AG04450 (cell line): ENCODE measurements around the gene TRIM44. TPM values are rescaled to one million over a fixed set of nuclear protein-coding genes. Genes with fewer than 3 reads are reported as not detected.

Experiments used
- CTCF ChIA-PET: fragments of 300-600, 350-600 bp; formaldehyde crosslinking; extraction: SDS; loops from one replicate; lab custom pipeline; 2022; ENCODE audit warnings: antibody characterized with exemption, inconsistent platforms; lab: Charles Lee
- POLR2A ChIA-PET: fragments of 350-600 bp; formaldehyde crosslinking; extraction: SDS; loops from one replicate; lab custom pipeline; 2021; ENCODE audit warnings: antibody characterized with exemption, inconsistent platforms; lab: Yijun Ruan, JAX
- DNase-seq: peaks from one replicate; pipeline ENCODE4 v3.0.0-alpha.2; 2011; ENCODE audit warnings: low read depth, low spot score
- H3K27ac ChIP-seq: one replicate; pipeline ENCODE4 v1.5.1; 2012; ENCODE audit warnings: low read depth, low read length, control low read depth
- H3K27me3 ChIP-seq: one replicate; pipeline ENCODE4 v1.6.0; 2012; ENCODE audit warnings: low read length; ENCODE audit not compliant: control insufficient read depth, insufficient read depth
- H3K4me3 ChIP-seq: 2 replicates; pipeline ENCODE4 v1.5.1; 2011; ENCODE audit warnings: mild to moderate bottlenecking, low read depth, low read length, control low read depth
- H3K9me3 ChIP-seq: 2 replicates; pipeline ENCODE4 v1.5.1; 2012; ENCODE audit warnings: low read length; ENCODE audit not compliant: control insufficient read depth, insufficient read depth
- CTCF ChIP-seq: IDR thresholded peaks from 2 replicates; pipeline ENCODE4 v1.5.1; 2011; ENCODE audit warnings: low read depth, low read length, control low read depth, inconsistent platforms
- polyA plus RNA-seq: library from polyadenylated mRNA; depleted of rRNA; stranded (reverse); fragments of >200 nt; gene quantifications from 2 replicates; pipeline ENCODE4 v1.2.3, GENCODE V29; 2011

Gene TRIM44
- polyA plus RNA-seq, 1 experiment = 70.7 TPM

GRCh38 chr11:35617687-35618496 is 44.7 kb upstream of the TRIM44 start, which contains the start of gene FJX1:
TSS of gene FJX1 (plus strand) at chr11:35618460. CDS start at chr11:35618637, 177 bp downstream.
- CTCF ChIA-PET = interaction anchor here (0.6 to 1.4 kb wide), 4 partner anchors 24 to 641 kb away, joined by 3 to 10 read pairs (median 4); no protein-coding TSS in a partner anchor
- DNase-seq = peak; percentile 72
- Histone ChIP-seq H3K9me3 (no peaks in the 10 kb centered on the region), H3K27ac (peak within 1 kb of the TSS; percentile 80), H3K27me3 (no peaks in the 10 kb centered on the region), H3K4me3 (peak within 1 kb of the TSS; percentile 78)
- POLR2A ChIA-PET = interaction anchor here (0.8 to 1.2 kb wide), 2 partner anchors 93 to 204 kb away, joined by 3 to 6 read pairs; partner anchors contain the start of gene PAMR1
- TF ChIP-seq CTCF = no peak

- no peak for DNase-seq
- 0 out of 2 replicates have a peak, but pooled peaks have one; percentile 20 for TF ChIP-seq CTCF
- no peak overlapping the region for H3K27ac ChIP-seq
- POLR2A ChIA-PET = interaction anchor here (0.5 to 1.2 kb wide), 2 partner anchors 93 to 290 kb away, joined by 3 to 6 read pairs; partner anchors contain the start of gene PAMR1
- no peaks in the 10 kb centered on the region for H3K9me3 ChIP-seq
- H3K4me3 ChIP-seq = peak overlapping the region; percentile 78
- H3K27me3 ChIP-seq = no peaks in the 10 kb centered on the region
- CTCF ChIA-PET = interaction anchor here (1.1 to 1.9 kb wide), 3 partner anchors 203 to 640 kb away, joined by 3 to 15 read pairs (median 10); no protein-coding TSS in a partner anchor
These were observed 44.0 kb upstream of the TRIM44 start for GRCh38 chr11:35618497-35619115.

DNA sequence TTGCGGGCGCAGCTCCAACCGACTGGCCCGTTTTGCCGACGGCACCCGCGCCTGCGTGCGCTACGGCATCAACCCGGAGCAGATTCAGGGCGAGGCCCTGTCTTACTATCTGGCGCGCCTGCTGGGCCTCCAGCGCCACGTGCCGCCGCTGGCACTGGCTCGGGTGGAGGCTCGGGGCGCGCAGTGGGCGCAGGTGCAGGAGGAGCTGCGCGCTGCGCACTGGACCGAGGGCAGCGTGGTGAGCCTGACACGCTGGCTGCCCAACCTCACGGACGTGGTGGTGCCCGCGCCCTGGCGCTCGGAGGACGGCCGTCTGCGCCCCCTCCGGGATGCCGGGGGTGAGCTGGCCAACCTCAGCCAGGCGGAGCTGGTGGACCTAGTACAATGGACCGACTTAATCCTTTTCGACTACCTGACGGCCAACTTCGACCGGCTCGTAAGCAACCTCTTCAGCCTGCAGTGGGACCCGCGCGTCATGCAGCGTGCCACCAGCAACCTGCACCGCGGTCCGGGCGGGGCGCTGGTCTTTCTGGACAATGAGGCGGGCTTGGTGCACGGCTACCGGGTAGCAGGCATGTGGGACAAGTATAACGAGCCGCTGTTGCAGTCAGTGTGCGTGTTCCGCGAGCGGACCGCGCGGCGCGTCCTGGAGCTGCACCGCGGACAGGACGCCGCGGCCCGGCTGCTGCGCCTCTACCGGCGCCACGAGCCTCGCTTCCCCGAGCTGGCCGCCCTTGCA is 43.3 kb upstream of the TRIM44 start:
- no peak for DNase-seq
- POLR2A ChIA-PET = interaction anchor here (0.5 to 0.6 kb wide), 2 partner anchors 30 to 290 kb away, joined by 3 read pairs; no protein-coding TSS in a partner anchor
- Histone ChIP-seq H3K27me3 (no peaks in the 10 kb centered on the region), H3K4me3 (peak overlapping the region; percentile 78), H3K9me3 (no peaks in the 10 kb centered on the region), H3K27ac (peak overlapping the region; percentile 52)
- TF ChIP-seq CTCF = no peak; the same call in none of the 2 replicates
- CTCF ChIA-PET = interaction anchor here (1.1 to 1.9 kb wide), 3 partner anchors 202 to 640 kb away, joined by 3 to 15 read pairs (median 3); no protein-coding TSS in a partner anchor

- Histone ChIP-seq H3K27ac (peak overlapping the region; percentile 52), H3K9me3 (no peaks in the 10 kb centered on the region), H3K27me3 (no peaks in the 10 kb centered on the region), H3K4me3 (peak overlapping the region; percentile 78)
- DNase-seq = no peak
- CTCF ChIA-PET = interaction anchor here (0.7 to 1.9 kb wide), 3 partner anchors 202 to 422 kb away, joined by 3 to 15 read pairs (median 3); no protein-coding TSS in a partner anchor
- POLR2A ChIA-PET = interaction anchor here (0.6 kb wide), 1 partner anchor 29 kb away, joined by 3 read pairs; no protein-coding TSS in a partner anchor
- 0 out of 2 replicates have a peak, but pooled peaks have one; percentile 5 for TF ChIP-seq CTCF
These were observed 42.5 kb upstream of the TRIM44 start for GRCh38 chr11:35619855-35620640.
